ENCODE results near the gene CSE1L.
"Not testable (repeated sequence)": the region's sequence is repeated elsewhere in the genome, so short reads cannot be mapped to it uniquely, and the experiment has no call there.

Gene CSE1L

DNA sequence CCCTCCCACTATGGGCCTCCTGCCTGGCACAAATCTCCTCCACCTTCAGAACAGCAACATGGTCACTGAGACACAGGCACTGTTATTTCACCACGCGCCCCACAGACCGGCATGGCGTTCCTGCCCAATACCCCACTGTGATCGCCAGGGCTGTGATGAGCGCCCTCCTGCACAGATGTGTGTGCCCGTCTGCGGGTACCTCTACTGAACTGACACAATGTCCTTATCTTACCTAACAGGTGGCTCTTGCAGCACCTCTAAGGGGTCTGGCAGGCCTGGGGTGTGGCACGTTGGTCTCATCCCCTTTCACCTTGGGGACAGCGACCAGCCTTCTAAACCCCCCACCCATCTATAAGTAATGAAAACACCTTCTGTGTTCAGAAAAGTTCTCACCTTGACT lies 77.9 kb downstream of the CSE1L start:
- DNase-seq = no peak

DNA sequence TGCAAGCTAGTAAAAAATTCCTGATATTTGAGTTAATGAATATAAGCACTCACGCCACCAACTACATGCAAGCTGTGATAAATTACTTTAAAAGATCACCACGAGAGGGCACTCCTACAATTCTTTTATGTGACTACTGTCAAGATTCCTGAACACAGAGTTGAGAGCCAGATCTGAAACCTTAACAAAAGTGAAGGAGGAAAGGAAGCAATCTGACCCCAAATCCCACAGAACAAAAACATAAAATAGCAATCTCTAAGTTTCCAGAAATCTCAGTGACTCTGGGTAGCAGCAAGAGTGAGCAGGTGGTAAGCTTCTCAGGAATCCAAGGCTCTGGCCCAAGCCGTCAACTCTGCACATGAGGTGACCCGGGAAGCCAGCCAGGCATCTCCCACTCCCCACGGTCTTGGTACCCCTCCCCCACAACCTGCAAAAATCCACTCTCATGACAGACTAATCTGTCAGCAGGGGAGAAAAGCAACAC lies 86.9 kb downstream of the CSE1L start:
- DNase-seq = peak in 1 of 2 experiments; percentile 22

DNA sequence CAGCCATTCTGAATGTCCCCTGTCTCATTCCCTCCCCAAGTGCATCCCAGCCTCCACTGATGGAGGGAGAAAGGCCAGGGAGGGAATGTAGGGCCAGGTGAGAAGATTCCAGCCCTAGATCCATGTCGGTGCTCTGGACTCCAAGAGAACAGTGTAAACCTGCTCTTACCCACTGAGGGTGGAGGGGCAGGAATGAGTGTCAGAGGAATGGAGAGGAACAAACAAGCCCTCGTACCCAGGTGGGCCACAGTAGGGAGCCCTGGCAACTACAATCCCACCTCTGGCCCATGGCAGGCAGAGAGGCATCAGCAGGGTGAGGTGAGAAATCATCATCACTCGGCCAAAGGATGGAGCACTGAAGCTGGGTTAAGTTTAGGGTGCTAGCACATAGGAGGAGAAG lies 87.5 kb downstream of the CSE1L start:
- no peak for DNase-seq

DNA sequence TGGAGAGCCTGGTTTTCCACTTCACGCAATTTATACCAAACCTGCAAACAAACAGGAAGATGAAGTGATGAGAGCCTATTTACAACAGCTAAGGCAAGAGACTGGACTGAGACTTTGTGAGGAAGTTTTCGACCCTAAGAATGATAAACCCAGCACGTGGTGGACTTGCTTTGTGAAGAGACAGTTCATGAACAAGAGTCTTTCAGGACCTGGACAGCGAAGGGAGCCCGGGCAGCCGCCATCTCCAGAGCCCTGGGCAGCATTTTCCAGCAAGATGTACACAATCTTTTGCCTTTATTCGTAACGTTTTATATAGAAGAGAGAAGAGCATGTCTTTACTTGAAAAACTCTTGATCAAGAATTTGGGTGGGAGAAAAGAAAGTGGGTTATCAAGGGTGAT lies 88.7 kb downstream of the CSE1L start:
- DNase-seq = not testable (repeated sequence)

DNA sequence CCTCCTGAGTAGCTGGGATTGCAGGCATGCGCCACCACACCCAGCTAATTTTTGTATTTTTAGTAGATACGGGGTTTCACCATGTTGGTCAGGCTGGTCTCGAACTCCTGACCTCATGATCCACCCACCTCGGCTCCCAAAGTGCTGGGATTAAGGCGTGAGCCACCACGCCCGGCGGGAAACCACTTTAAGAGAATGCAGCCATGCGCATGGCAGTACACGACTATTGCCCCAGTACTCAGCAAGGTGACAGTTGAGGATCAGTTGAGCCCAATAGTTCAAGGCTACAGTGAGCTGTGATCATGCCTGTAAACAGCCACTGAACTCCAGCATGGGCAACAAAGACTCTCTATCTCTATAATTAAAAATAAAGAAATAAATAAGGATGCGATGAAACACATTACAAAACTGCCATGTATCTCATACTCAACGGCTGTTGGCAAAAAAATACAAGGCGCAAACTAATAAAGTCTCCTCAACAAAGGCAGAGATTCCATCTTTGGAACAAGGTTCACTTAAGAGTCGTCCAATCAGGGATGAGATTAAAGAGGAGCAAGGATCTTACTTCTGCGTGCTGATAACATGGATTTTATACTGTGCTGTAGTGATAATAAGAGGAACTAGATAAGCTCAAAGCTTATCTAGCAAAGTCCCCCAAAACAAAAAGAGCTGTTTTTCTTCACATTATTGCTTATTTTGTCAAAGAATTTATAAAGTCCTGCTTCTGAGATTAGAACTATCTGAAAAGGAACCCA lies 90.9 kb downstream of the CSE1L start:
- no peak for DNase-seq

DNA sequence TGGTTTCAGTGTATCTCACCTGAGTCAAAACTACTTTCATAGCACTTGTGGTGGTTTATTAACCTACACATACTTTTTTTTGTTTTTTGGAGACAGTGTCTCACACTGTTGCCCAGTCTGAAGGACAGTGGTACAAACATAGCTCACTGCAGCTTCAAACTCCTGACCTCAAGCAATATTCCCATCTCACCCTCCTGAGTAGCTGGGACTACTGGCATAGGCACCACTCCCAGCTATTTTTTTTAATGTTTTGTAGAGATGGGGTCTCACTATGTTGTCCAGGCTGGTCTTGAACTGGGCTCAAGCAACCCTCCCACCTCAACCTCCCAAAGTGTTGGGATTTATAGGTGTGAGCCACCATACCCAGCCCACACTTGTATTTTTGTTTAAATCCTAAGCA lies 92.3 kb downstream of the CSE1L start:
- no peak for DNase-seq

DNA sequence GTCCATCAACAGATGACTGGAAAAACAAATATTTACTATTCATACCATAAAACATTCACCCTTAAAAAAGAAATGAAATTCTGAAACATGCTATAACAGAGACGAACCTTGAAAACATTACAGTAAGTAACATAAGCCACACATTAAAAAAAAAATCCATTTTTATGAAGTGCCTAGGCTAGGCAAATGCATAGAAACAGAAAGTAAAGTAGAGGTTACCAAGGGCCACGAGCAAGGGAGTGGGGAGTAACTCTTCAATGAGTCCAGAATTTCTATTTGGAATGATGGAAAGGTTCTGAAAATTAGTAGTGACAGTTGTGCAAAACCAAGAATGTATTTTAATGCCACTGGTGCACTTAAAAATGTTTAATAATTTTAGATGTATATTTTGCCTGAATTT lies 94.3 kb downstream of the CSE1L start:
- DNase-seq = no peak

DNA sequence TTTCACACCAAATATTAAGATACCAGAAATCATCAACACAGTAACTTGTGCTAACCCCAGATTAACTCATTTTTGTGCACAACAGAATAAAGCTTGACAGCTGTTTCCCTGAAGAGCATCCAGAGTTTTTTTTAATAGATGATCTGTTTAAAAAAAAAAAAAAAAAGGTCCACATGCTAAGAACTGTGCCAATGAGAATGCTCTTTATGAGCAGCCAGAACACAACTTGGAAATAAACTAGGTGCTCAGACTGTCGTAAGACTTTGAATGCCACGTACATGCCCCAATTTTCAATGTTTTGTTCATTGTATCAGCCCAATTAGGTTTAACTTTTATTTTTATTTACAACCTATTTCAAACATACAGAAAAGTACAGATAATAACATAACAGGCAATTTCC lies 94.7 kb downstream of the CSE1L start:
- no peak for DNase-seq

Measured in NCI-H1930 (cell line).